ENCODE data around the gene ZNF346.
"Not testable (repeated sequence)": the region's sequence is repeated elsewhere in the genome, so short reads cannot be mapped to it uniquely, and the experiment has no call there.

ZNF346 gene

DNA sequence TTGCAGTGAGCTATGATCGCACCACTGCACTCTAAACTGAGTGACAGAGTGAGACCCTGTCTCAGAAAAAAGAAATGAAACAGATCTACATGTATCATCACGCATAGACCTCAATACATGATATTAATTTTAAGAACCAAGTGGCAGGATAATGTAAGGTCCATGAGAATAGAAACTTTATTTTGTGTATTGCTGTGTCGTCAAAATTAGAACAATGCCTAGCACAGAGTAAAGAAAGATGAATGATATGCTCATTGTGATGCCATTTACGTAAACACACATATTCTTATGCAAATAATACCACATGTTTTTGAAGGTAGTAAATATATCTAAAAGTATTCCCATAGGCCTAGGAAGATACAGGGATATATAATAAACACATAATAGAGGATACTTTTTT, 12.3 kb upstream of the ZNF346 start:
- no peak for FAIRE-seq

DNA sequence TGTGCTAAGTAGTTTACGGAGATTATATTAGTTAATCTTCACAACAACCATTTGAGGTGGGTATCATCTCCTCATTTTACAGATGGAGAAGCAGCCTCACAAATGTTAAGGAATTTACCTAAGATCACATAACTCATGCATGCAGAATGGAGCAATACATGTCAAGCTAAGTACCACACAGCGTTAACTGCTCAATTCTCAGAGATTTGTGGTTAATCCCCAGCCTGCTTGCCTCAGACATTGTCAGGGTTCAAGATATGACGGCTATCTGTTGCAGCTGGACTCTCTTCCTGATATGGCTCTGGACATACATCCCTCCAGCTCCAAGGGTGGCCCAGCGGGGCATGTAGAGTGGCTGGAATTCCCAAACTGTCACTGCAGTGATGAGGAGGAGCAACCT, 7.3 kb upstream of the ZNF346 start:
- FAIRE-seq = no peak

DNA sequence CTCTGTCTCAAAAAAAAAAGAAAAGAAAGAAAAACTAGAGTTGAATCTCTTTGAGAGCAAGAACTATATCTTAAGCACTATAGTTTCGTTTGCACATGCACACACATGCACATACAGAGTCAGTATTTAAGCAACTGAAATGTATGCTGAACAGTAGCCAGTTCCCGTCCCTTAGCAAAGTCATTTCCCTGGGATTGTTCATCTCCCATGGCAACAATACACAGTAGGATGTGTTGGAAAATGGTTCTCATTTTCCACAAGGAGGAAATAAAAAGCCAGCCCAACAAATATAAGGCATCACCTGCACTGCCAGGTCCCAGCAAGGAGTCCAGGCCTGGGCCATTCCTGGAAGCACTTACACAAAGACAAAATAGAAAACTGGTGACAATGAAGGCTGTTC, 4.2 kb upstream of the ZNF346 start:
- FAIRE-seq = no peak

DNA sequence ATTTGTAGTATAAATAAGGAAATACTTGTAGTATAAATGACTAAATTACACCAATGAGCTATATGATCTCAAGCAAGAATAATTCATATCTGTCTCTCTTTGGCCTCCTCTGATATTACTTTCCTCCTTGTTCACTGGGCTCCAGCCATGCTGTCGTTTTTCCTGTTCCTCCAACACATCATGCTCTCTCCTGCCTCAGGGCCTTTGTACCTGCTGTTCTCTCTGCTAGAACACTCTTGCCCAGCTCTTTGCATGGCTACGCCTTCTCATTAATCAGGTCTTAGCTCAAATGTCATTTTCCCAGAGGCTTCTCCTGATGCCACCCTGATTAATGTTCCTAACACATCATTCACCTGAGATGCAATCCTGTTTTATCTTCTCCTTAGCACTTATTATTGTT, 2.5 kb upstream of the ZNF346 start:
- FAIRE-seq = no peak

DNA sequence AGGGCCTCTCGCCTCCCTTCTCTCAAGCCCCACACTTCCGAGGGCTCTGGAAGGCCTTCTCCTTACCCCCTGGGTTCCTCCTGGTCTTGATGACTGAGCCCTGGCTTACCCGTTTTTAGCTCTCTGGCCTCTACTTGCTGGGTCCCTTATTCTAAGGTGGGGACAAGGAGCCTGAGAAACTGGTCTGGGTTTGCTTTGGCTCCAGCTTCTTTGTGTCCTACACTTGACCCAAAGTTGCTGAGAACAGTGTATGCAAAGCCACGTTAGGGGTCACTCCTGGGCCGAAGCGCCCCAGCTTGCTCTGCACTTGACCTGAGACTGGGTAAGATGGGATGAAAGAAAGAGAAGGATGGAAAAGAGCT, 788 bp downstream of the ZNF346 start:
- FAIRE-seq = no peak

DNA sequence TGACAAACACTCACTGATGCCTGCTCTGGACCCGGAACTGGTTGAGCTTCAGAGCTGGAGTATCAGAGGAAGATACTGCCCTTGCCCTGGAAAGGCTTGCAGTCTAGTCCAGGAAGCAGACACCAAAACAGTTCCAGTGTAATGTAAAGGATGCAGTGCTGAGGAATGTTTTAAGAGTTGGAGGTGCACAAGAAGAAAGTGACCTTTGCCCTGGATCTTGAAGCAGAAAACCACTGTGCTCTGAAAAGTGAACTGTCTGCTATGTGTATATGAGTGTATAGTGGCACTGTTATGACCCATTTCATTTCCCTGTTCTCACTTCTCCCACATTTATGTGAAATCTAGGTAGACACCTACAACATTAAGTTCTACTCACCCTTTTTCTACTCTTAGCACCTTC, 2.1 kb downstream of the ZNF346 start:
- no peak for FAIRE-seq

DNA sequence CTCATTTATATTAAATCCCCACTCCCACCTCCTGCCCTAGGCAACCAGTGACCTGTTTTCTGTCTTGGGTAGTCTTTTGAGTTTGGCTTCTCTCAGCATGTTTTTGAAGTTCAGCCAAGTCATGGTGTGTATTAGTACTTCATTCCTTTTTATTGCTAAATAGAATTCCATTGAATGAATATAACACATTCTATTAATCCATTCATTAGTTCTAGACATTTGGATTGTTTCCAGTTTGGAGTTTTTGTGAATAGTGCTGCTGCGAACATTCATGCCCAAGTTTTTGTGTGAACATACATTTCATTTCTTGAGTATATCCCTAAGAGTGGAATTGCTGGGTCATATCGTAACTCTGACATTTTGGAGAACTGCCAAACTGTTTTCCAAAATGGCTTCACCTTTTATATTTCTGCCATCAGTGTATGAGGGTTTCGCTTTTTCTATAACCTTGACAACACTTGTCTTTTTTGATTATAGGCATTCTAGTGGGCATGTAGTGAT, 2.7 kb downstream of the ZNF346 start:
- FAIRE-seq = no peak

DNA sequence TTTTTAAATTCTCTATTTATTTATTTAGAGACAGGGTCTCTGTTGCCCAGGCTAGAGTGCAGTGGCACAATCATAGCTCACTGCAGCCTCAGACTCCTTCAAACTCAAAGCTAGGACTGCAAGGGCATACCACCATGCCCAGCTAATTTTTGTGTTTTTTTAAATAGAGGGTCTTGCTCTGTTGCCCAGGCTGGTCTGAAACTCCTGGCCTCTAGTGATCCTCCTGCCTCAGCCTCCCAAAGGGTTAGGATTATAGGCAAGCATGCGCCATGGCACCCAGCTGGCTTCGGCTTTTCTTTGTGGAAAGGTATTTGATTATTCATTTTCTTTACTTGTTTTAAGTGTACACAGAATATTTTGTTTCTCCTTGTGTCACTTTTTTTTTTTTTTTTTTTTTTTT, 5.2 kb downstream of the ZNF346 start:
- FAIRE-seq = no peak

DNA sequence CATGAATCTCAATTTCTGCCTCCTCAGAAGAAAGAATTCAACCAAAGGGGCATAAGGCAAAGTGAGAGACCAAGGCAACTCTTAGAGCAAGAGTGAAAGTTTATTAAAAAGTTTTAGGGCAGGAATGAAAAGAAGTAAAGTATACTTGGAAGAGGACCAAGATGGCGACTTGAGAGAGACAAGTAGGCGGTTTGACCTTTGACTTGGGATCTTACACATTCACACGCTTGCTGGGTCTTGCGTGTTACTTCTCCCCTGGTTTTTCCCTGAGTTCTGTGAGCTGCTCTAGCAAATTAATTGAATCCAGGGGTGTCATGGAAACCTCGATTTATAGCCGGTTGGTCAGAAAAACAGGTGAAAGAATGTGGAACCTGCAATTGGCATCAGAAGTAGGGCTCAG, 7.0 kb downstream of the ZNF346 start:
- no peak for FAIRE-seq

DNA sequence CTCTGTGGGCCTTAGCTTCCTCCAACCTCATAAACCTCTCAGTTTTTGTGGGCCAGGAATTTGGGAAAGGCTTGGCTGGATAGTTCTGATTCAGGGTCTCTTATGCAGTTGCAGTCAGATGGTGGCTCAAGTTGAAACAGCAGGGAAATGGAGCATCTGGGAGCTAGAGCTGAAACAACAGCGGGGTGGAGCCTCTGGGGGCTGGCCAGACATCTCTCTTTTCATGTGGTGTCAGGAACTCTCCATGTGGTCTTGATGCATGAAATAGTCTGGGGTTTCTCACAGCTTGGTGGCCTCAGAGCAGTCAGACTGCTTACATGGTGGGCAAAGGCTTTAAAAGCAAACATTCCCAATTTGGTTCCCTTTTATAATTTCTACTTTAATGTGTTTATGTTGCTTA, 13.5 kb downstream of the ZNF346 start:
- no peak for FAIRE-seq

DNA sequence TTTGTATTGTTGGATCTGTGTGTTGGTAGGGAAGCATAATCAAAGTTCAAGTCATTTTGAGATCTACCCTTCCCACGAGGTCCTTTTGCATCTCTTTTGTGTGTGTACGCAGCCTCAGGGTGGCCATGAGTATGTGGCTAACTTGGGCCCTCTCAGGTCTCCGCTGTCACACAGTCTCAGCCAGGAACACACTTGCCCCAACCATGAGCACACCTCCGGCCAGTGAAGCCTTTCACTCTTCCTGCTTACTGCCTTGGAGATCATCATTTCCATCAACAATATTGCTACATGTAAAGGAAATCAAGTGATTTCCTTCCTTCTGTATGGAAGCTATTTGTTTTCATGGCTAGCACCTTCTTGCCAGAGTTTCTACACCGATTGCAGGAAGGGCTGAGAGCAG, 13.9 kb downstream of the ZNF346 start:
- no peak for FAIRE-seq

DNA sequence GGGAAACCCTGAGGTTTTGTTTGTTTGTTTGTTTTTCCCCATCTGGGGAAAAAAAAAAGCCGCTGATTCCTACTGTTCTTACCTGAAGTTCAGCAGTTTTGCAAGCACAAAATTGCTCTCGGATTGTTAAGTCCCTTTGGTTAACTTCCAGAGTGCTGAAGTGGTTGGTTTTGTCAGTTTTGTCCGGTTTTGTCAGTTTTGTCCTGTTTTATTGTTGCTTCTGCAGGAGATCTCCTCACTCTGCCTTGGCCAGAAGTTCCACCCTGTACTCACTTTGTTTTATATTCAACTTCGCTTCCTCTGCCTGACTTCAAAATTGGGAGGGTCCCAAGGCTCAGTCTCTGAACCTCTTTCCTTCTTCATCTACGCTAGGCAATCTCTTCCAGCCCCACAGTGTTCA, 14.4 kb downstream of the ZNF346 start:
- no peak for FAIRE-seq

DNA sequence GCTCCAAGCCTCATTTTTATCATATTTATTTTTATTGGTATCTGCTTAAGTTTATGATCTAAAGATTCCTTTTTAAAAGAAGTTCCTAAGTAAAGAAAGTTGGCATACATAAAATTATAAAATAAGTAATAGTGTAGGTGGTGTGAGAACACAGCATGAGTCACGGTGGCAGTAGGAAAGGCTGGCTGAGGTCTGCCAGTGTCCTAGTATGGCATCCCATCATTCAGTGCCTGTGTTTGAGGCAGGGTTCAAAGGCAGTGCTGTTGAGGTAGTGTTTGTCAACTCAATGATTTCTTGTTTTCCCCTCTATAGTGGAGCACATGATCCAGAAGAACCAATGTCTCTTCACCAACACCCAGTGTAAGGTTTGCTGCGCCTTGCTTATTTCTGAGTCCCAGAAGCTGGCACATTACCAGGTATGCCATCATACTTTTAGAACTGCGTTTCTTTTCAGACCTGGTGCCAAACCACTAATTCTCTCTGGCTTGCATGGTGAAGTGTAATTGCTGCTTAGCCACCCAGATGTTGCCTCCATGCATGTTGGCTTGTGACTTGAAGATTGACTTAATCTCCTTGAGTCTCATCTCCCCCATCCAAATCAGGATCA, 18.4 kb downstream of the ZNF346 start:
- no peak for FAIRE-seq

DNA sequence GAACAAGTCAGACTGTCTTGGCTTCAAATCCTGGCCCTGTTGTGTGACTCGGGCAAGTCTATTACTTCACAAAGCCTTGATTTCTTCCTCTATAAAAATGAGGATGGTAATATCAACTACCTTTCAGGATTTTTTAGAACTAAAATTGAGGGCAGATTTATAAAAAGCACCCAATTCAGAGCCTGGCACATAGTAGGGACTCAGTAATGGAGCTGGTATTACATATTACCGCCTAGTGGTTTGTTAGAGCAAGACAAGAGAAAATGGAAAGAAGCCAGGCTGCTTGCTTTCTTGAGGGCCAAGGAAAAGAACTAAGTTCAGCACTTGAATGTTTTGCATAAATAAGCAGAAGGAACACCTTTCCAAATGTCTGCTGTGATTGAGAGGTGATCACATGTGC, 19.4 kb downstream of the ZNF346 start:
- no peak for FAIRE-seq

DNA sequence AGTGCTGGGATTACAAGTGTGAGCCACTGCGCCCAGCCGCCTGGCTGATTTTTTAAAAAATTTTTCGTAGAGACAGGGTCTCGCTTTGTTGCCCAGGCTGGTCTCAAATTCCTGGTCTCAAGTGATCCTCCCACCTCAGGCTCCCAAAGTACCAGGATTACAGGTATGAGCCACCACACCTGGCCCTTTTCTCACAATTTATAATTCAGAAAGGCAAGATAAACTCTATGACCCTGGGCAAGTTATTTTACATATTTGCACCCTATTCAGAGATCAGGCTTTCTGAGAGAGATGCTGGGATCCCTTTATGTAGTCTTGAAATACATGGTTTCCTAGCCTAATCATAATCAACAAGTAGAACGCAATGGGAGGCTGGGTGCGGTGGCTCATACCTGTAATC, 20.6 kb downstream of the ZNF346 start:
- no peak for FAIRE-seq

DNA sequence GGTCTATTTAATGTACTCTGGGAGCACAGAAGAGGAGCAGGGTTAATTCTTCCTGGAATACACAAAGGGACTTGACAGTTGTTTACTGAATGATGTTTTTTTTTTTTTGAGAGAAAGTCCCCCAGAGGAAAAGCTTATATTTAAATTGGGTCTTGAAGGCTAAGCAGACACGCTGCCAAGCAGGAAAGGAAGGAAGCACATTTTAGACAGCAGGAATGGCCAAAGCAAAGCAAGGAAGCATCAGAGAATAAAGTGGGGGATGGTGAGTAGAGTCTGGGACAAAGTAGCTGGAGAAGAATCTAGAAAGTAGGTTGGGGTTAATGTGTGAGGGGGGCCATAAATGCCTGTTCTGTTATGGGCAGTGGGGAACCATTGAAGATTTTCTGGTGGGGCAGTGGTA, 21.5 kb downstream of the ZNF346 start:
- no peak for FAIRE-seq

DNA sequence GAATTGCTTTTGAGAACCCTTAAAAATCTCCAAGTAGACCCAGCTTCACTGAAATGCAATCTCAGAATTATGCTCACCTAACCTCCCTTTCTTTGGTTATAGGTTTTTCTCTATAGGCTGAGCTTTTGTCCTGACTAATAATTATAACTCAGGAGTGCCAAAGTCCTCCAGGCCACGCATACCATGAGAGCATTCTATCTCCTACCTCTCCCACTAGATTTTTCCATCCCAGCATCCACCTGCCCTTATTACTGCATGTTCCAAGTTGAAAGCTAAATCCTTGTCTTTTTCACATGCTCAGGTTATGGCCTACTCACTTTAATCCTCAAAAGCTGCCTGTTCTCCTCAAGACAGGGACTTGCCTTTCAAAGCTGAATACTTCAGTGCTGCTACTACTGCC, 22.1 kb downstream of the ZNF346 start:
- FAIRE-seq = no peak

DNA sequence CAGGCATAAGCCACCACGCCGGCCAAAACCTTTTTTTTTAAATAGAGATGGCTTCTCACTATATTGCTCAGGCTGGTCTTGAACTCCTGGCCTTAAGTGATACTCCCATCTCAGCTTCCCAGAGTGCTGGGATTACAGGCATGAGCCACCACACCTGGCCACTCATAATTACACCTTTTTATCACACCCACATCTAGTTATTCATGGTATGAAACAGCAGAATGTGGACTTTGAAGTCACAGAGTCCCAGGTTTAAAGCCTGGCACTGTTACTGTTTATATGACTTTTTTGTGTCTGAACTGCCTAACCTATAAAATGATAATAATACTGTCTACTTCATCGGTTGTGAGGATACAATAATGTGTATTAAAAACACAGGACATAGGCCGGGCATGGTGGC, 23.1 kb downstream of the ZNF346 start:
- no peak for FAIRE-seq

DNA sequence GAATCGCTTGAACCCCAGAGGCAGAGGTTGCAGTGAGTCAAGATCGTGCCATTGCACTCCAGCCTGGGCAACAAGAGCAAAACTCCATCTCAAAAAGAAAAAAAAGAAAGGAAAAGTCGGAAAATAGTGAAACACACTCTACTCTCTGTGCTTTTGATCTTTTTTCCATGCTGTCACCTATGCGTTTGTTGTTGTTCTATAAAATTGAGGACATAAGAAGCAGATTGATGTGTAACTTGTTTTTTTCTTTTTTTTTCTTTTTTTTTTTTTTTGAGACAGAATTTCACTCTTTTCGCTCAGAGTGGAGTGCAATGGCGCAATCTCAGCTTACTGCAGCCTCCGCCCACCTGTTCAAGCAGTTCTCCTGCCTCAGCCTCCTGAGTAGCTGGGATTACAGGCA, 26.0 kb downstream of the ZNF346 start:
- not testable (repeated sequence) for FAIRE-seq

DNA sequence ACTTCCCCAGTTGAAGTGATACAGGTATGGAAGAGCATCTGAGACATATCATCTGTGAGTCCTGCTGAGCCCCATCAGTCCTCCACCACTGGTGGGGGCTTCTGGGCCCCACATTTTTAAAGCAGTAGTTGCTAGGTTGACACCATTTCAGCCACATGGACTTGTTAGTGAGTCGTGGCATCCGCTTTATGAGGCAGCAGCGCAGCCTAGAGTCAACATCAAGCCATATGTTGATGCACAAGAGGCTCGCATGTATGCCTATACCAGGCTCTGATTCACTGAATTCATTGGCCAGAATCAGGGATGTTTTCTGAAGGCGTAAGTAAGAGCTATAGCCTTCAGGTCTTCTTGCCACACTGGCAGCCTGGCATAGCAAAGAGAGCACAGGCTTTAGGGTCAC, 26.8 kb downstream of the ZNF346 start:
- no peak for FAIRE-seq

DNA sequence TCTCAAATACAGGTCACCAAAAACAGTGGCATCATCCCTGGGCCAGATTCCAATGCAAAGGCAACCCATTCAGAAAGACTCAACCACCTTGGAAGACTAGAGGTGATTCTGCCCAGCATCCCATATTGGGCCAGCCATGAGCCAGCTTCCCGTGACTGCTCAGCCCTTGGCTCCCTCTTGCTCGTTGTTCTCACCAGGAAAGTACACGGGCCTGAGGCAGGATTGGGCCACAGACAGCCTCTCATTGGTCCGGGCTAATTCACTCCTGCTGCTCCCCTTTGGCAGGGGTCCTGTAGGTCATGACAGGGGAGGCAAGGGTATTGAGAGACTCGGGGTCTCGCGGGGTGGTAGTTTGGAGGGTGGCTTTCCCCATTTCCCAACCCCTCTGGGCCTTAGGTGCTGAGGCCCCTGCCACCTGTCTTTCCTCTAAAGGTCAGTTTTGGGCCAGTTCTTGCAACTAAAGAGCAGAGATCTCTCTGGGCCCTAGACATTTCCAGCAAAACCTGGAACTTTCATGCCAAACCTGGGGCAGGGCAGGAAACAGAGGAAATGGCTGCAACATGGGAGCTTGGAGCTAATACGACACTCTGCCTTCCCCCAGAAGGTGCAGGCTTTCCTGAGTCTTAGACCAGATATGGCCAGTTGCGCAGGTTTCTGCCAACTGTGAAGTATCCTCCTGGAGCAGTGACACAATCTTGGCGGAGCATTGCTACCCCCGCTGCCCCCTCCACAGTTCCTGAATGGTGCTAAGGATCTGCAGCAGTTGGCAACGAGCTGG, 42.2 kb downstream of the ZNF346 start:
- FAIRE-seq = no peak

DNA sequence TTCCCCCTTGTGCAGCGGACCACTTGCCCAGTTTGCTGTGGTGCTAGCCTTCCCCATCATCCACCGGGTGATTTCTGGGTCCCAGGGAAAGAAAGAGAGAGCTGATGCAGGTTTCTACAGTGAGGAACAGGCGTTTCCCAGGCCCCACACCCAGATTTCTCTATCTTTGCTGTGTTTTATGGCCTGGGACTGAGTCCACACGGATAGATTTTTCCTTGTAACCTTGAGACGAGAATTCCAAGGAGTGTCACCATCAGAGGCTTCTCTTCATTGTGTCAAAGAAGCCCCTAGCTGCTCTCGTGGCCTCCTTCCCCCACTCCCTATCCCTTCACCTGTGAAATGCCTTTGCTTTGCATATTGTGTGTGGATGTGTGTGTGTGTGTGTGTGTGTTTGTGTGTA, 43.0 kb downstream of the ZNF346 start:
- no peak for FAIRE-seq

DNA sequence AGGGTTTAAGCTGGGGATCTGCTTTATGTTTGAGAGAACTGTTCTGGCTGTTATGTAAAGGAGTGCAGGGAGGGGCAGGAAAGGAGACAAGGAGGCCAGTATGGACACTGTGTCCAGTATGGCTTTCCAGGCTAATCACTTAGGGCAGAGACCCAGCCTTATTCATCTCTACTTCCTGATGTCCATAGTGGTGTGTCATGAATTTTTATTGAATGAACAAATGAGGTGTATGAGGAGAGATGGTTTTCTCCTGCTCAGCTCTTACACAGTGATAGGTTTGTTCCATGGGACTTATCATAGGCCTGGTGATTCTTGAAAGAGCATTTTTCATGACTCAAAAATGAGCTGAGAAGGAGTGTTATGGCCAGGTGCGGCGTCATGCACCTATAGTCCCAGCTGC, 43.7 kb downstream of the ZNF346 start:
- no peak for FAIRE-seq

DNA sequence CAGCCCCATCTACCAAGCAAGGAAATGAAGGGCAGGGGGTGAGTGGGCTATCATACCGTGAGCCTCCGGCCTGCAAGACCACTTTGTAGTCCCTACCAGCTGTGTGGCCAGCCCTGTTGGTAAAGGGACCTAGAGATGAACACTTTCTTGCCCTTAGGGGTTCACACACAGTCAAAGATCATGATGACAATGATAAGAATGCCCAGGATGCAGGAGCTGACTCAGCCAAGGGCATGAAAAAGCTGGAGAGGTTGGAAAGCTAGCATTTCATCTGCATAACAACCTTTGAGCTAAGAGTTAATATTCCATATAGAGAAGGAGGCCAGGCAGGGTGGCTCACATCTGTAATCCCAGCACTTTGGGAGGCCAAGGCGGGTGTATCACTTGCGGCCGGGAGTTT, 45.0 kb downstream of the ZNF346 start:
- FAIRE-seq = no peak
